Activated naive CD4-positive, alpha-beta T cell treated with Interleukin-2 at 50 U/mL for 16 hours (primary cell): ENCODE measurements around the gene RAB20.
"Not testable (repeated sequence)": the region's sequence is repeated elsewhere in the genome, so short reads cannot be mapped to it uniquely, and the experiment has no call there.

Source experiments
- DNase-seq: peaks from one replicate; pipeline ENCODE4 v3.0.0-alpha.2; 2020

Gene RAB20, protein sequence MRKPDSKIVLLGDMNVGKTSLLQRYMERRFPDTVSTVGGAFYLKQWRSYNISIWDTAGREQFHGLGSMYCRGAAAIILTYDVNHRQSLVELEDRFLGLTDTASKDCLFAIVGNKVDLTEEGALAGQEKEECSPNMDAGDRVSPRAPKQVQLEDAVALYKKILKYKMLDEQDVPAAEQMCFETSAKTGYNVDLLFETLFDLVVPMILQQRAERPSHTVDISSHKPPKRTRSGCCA

DNA sequence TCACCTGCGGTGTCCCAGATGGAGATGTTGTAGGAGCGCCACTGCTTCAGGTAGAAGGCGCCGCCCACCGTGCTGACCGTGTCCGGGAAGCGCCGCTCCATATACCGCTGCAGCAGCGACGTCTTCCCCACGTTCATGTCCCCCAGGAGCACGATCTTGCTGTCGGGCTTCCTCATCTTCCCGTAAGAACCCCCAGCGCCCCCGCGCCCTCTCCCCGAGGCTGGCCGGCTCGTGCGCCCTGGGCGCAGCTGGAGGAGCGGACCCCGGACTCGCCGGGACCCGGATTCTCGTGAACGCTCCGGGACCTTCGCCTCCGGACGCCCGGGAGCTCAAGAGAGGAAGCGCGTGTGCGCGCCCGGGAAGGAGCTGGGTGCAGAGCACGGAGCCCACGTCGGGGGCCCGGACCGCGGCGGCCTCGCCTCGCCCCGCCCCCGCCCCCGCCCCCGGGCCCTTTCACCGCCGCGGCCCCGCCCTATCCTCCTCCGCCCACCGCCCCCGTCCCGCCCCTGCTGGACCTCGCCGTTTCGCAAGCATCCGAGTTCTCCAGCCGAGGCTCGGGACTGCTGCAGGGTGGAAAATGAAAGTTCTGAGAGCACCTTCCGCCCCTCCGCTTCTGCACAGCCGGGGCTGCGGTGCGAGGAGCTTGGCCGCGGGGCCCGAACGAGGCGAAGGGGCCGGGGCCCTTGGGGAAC is at the start of gene RAB20:
TSS of gene RAB20 (minus strand) at position 379 of the 692 bp plus-strand sequence. CDS start at position 176, 203 bp downstream.
- peak; percentile 56 for DNase-seq

DNA sequence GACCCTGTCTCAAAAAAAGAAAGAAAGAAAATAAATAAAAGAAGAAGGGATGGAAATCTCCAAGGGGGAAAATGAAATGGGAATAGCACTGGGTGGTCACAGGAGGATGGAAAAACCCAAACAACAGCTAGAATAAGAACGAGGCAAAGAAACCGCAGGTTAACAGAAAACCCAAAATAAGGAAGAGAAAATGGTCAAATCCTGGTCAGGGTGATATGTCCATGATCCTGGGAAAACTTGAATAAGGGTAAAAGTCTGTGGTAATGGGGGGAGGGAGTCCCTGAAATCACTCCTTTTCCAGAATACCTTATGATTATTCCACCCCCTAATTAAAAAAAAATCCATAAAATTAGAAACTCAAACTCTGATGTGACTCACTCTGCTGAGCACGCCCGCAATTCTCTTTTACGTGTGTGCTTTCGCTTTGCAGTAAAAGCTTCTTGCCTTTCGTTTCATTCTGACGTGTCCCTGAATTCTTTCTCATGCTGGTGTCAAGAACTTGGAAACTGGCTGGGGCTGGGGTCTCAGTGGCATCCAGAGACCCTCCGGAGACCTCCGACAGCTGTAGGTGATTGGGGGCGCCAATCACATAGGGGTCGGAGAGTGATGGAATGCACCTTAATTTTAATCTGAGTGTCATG is 49.6 kb upstream of the RAB20 start:
- peak; percentile 38 for DNase-seq

DNA sequence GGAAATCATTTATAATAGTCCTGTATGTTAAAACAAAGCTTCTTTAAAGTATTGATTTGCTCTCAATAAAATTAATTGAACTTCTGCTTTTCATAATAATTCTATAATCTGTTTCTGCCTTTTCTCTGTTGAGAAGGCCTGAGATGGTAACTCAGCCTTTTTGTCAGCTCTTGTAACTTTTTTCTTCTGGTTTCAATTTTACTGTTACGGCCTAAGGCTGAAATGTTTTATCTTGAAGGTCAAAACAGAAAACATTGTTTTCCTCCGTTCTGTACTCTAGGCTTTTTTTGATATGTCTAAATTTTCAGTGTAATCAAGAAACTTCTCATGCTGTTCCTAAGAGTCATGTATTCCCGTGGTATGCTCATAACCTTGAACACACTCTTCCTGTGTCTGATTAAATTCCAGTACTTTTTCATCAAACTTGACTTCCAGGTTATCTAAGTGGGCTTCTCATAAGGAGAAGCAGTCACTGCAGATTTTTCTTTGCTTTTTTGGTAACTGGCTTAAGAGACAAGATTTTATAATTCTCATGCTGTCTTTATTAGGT is 46.2 kb upstream of the RAB20 start:
- no peak for DNase-seq

DNA sequence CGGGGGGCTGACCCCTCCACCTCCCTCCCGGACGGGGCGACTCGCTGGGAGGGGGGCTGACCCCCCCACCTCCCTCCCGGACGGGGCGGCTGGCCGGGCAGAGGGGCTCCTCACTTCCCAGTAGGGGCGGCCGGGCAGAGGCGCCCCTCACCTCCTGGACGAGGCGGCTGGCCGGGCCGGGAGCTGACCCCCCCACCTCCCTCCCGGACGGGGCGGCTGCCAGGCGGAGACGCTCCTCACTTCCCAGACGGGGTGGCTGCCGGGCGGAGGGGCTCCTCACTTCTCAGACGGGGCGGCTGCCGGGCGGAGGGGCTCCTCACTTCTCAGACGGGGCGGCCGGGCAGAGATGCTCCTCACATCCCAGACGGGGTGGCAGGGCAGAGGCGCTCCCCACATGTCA is 44.8 kb upstream of the RAB20 start:
- DNase-seq = not testable (repeated sequence)

DNA sequence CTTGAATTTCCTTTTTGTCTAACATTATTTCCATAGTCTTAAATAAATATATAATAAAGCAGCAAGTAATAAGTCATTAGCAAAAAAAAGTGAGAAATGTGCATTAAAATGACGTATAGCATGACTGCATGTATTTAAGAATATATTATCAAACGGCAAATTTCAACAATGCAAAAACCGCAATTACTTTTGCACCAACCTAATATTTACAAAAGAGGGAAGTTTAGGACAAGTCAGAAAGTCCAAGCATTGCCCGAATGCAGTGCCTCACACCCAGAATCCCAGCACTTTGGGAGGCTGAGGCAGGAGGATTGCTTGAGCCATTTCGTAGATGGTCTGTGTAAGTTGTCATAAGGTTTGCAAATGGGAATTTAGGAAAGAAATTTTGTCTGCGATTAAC is 43.6 kb upstream of the RAB20 start:
- DNase-seq = no peak

DNA sequence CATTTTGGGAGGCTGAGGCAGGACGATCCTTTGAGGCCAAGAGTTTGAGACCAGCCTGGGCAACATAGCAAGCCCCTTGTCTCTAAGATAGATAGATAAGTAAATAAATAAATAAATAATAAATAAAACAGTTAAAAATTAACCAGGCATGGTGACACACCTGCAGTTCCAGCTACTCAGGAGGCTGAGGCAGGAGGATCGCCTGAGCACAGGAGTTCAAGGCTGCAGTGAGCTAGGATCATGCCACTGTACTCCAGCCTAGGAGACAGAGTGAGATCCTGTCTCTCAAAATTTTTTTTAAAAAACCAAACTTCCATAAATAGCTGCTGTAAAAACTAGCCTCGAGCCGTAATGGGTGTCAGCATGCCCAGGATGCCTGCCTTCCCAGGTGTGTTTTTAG is 39.5 kb upstream of the RAB20 start:
- no peak for DNase-seq

DNA sequence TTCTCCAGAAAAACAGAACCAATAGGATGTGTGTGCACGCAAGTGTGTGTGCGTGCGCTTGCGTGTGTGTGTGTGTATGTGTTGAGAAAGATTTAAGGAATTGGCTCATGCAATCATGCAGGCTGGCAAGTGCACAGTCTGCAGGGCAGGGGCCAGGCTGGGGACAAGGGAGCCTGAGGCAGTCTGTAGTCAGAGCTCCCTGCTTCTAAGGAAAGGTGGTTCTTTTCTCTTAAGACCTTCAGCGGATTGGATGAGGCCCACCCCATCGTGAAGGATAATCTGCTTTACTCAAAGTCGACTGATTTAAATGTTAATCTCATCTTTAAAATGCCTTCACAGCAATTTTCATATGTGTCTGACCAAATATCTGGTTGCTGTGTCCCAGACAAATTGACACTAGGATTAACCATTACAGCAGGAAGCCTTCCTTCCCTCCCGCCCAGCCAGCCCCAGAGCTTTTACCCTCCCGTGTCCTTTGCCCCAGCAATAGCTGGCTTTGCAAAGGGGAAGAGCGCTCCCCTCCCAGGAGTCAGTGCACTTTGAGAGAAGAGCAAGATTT is 38.8 kb upstream of the RAB20 start:
- no peak for DNase-seq

DNA sequence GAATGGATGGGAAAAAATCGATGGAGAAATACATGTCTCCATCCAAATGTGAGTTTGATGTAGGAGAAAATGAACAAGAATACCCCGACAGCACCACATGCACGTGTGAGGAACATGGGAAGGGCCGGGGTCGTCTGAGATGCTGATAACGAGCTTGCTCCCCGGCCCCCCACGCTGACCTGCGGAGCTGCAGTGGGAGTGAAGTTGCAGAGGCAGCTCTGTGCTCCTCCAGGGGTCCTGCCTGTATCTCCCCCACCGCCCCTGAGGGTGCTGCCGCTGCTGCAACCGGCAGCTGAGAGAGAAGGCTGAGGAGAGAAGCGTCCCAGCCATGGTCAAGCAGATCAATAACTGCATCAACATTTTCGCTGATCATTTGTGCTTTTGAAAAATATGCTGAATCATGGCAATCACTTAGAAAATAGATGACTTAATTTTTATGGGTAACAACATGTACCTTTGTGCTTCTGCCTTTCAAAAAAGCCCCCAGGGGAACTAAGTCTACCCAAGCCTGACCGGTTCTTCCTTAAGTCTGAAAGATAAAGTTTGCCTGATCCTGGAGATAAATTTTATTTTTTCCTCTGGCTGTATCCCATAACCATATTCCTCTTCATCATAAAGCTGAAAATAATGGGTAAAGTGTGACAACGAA is 35.6 kb upstream of the RAB20 start:
- DNase-seq = no peak

DNA sequence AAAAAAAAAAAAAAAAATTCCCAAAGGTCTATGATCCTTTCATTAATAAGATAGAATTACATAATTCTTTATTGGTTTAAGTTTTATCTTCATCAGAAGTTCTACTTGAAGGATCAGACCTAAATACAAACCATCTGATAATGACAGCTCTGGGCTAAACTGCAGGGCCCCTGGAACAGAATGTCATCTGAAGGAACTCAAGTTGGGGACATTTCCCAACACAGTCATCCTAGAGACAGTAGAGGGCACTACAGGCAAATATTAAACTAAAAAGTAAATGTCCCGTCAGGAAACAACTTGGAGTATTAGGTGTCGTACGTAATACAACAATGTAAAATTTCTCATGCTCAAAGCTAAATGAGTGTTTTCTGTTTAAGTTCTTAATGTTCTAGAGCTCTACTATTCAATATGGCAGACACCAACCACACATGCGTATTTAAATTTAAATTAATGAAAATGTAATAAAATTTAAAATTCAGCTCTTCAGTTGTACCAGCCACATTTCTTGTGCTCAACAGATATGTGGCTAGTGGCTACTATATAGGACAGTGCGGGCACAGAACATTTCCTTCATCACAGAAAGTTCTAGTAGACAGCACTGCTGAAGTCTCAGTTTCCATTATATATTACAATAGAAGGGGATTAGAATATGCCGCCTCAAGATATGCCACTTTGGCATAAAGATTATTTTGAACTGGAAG is 32.1 kb upstream of the RAB20 start:
- no peak for DNase-seq

DNA sequence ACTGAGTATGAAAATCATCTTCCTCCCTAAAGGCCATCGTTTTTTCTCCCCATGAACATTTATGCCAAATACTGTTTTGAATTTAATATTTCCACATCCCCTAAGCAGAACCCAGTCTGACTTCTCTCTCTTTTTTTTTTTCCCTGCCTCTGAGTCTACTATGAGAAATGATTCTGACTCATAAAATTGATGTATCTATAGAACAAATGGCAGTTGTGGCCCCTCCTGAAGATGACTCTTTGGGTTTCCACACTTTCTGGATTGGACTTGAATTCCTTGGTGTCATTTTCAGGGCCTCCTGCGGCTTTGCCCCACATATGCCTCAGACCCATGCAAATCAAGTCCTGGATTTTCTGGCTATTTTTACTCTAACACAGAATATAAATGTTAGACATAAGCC is 31.1 kb upstream of the RAB20 start:
- no peak for DNase-seq

DNA sequence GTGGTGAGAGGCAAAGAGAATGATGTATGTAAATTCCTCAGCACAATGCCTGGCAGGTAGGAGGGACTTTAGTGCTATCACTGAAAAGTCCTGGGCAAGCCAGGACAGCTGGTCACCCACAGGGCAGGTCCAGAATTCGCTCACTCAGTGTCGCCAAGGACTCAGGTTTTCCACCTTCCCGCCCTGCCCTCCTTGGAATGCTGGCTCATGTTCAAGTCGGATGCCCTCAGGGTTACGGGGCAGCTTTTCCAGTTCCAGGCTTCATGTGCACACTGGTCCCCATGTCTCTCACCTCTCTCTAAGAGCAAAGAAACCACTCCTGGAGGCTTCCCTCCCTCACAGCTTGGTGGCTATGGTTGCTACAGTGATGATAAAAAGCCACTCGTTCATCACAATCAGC is 29.1 kb upstream of the RAB20 start:
- DNase-seq = no peak

DNA sequence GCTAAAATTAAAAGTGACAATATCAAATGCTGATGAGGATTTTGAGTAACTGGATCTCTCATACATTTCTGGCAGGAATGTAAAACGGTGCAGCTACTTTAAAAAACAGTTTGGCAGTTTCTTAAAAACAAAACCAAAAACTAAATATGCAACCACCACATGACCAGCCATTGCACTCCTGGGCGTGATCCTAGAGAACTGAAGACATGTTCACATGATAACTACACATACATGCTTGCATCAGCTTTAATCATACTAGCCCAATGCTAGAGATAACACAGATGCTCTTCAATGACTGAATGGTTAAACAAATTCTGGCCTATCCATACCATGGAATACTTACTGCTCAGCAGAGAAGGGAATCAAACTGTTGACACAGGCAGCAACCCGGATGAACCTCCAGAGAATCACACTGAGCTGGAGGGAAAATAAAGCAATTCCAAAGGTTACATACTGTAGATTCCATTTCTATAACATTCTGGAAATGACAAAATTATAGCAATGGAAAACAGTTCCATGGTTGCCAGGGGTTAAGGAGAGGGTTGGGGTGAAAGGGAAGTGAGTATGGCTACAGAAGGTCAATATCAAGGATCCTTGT is 28.4 kb upstream of the RAB20 start:
- no peak for DNase-seq

DNA sequence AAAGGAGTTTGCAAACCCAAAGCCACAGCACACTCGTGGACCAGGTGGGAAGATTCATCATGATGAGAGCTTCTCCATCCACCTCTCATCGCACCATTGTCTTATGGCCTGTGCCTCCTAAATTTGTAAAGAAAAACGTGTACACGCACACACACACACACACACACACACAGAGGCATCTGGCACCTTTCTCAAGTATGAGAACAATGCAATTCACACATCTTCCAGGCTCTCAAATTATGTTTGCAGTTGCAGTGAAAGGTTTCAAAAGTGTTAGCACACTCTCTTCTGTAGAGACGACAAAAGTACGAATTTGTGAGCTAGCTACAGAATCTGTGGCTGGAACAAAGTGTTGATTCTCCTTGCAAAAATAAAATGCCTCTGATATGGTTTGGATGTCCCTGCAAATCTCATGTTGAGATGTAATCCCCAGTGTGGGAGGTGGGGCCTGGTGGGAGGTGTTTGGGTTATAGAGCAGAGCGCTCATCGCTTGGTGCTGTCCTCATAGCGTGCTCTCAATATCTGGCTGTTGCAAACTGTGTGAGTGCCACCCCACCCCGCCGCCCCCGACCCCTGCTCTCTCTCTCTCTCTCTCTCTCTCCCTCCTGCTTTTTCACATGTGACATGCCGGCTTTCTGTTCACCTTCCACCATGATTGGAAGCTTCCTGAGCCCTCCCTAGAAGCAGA is 21.8 kb upstream of the RAB20 start:
- DNase-seq = no peak

DNA sequence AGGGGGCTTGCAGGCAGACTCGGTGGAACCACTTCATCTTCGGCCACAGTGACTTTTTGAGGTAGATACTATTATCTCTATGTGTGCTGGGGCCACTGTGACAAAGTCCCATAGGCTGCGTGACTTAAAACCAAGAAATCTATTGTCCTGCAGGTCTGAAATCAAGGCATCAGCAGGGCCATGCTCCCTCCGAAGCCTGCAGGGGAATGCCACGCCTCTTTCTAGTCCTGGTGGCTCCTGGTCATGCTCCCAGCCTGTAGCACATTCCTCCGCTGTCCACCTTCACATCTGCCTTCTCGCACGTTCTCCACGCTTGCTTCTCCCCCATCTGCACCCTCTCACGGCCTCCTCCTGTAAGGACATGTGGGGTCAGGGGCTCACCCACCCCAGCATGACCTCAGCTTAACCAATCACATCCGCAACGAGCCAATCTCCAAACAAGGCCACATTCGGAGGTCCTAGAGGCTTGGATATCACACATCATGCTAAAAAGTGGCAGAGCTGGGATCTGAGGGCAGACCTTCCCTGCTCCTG is 21.0 kb upstream of the RAB20 start:
- DNase-seq = no peak

DNA sequence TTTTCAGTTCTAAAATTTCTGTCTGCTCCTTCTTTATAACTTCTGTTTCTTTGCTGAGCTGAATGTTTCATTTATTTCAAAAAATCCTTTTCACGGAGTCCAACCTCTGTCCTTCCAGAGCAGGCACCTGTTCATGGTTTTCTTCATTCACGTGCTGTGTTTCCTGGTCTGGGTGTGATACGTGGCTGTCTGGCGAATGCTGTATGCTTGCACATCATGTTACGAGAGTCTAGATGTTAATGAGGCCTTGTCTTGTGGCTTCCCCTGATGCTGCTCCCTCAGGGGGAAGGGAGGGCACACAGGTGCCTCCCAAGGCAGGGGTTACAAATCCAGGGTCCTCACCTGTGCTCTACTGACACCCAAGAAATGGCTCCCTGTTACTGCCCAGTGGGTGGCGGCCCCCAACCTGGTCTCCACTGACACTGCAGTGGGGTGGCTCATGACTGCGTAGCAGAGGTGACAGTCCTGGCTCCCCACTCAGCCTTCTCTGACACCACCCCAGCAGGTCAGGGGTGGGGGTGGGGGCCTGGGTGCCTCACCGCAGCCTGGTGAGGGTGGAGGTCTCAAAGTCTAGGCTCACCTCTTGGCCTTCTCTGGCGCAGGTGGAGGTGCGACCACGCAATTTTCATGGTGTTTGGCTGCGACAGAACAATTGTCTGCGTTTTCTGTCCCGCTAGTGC is 20.1 kb upstream of the RAB20 start:
- DNase-seq = no peak

DNA sequence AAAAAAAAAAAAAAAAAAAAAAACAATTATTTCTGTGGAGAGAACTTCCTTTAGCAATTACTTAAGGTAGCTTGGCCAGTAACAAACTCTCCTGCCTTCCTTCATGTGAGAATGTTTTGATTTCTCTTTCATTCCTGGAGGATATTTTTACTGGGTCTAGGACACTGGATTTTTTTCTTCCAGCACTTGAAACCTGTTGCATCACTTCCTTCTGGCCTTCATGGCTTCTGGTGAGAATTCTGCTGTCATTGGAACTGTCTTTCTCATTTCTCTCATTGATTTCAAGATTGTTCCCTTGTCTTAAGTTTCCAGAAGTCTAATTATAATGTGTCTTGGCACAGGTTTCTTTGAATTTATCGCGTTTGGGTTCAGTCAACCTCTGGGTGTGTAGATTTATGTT is 19.3 kb upstream of the RAB20 start:
- no peak for DNase-seq

DNA sequence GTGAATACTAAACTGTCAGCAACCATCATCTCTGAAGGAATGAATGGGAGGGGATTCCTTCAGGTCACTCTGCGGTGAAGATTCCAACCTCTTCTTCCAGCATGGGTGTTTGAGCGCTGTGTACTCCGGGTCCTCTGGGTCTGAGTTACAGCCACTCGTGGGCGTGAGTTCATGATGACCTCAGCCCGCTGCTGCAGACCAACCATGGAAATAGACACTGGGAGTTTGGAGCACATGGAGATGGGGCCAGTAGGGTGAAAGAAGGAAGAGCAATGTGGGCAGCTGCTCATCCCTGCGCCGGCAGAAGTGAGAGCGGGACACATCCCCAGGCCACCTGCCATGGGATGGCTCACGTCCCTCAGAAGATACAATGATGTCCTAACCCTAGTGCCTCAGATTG is 16.8 kb upstream of the RAB20 start:
- no peak for DNase-seq

DNA sequence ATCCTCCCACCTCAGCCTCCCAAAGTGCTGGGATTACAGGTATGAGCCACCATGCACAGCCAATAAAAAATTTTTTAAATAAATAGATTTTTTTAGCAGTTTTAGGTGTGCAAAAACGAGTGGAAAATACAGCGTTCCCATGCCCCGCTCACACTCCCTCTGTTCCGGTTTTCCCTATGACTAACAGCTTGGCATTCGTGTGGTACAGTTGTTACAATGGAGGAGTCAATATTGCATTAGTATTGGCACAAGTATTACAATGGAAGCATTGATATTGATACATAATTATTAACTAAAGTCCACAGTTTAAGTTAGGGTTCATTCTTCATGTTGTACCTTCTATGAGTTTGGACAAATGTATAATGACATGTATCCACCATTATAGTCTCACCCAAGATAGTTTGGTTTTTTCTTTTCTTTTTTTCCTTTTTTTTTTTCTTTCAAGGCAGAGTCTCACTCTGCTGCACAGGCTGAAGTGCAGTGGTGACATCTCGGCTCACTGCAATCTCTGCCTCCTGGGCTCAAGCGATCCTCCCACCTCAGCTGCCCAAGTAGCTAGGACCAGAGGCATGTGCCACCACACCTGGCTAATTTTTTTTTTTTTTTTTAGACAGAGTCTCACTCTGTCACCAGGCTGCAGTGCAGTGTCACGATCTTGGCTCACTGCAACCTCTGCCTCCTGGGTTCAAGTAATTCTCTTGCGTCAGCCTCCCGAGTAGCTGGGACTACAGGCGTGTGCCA is 15.4 kb upstream of the RAB20 start:
- DNase-seq = no peak

DNA sequence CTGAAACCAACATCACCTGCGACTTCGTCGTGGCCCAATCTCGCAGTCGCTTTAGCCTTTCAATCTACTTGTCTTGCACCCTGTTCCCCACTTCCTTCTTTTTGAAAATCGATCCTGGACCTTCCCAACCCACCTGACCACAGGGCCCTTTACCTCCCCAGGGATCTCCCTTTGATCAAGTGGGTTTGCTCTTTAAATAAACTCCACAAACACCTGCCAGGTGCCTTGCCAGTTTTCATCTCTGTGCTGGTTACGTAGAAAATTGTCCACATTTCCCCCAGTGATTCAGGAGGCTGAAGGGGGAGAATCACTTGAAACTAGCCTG is 14.5 kb upstream of the RAB20 start:
- no peak for DNase-seq
